OCI-LY3 (cell line): ENCODE results near the gene POU2F1.

Experiments used
- H2AFZ ChIP-seq: fragments of 200-600, 300-600 bp; shearing (Covaris generic); 2 replicates; pipeline ENCODE4 v1.6.0; 2014; ENCODE audit warnings: antibody characterized with exemption, low read depth, low read length
- H3K27ac ChIP-seq: fragments of 200-600, 300-600 bp; sonication (generic); 2 replicates; pipeline ENCODE4 v1.5.1; 2014; ENCODE audit warnings: mild to moderate bottlenecking, low read length, moderate library complexity, mixed read lengths
- H3K27me3 ChIP-seq: fragments of 200-600, 300-600 bp; sonication (generic); 2 replicates; pipeline ENCODE4 v1.6.1; 2014; ENCODE audit warnings: low read depth, low read length, mixed read lengths
- H3K36me3 ChIP-seq: fragments of 200-600, 300-600 bp; sonication (generic); replicated peaks from 2 replicates; pipeline ENCODE3; 2014; ENCODE audit warnings: low read depth, low read length, mixed read lengths
- H3K4me1 ChIP-seq: fragments of 300-600, 200-600 bp; sonication (generic); 2 replicates; pipeline ENCODE4 v1.6.1; 2014; ENCODE audit warnings: low read length, mixed read lengths
- H3K4me2 ChIP-seq: fragments of 200-600, 300-600 bp; sonication (generic); 2 replicates; pipeline ENCODE4 v1.6.1; 2014; ENCODE audit warnings: low read length, mixed read lengths
- H3K4me3 ChIP-seq: fragments of 300-600, 200-600 bp; sonication (generic); 2 replicates; pipeline ENCODE4 v1.5.1; 2014; ENCODE audit warnings: antibody characterized with exemption, mild to moderate bottlenecking, low read length, moderate library complexity
- H3K79me2 ChIP-seq: fragments of 300-600, 200-600 bp; shearing (Covaris generic); 2 replicates; pipeline ENCODE4 v1.6.1; 2014; ENCODE audit warnings: mild to moderate bottlenecking, low read length, mixed read lengths
- H3K9ac ChIP-seq: fragments of 300-600, 200-600 bp; shearing (Covaris generic); 2 replicates; pipeline ENCODE4 v1.6.0; 2014; ENCODE audit warnings: mild to moderate bottlenecking, low read length, moderate library complexity
- H3K9me3 ChIP-seq: fragments of 200-600, 300-600 bp; shearing (Covaris generic); 2 replicates; pipeline ENCODE4 v1.6.1; 2014; ENCODE audit warnings: low read length, mixed read lengths; ENCODE audit not compliant: insufficient read depth
- H4K20me1 ChIP-seq: fragments of 200-600, 300-600 bp; sonication (generic); 2 replicates; pipeline ENCODE4 v1.6.1; 2016; ENCODE audit warnings: low read length, mixed read lengths; ENCODE audit not compliant: insufficient read depth
- CTCF ChIP-seq: fragments of 200-600, 300-600 bp; sonication (generic); IDR thresholded peaks from 2 replicates; pipeline ENCODE4 v1.5.1; 2014; ENCODE audit warnings: antibody characterized with exemption, low read length, low read depth
- EZH2phosphoT487 ChIP-seq: fragments of 200-600 bp; shearing (Covaris generic); IDR thresholded peaks from 2 replicates; pipeline ENCODE4 v1.6.1; 2018; ENCODE audit warnings: antibody characterized with exemption, mixed run types, low read depth

POU2F1 gene

GRCh38 chr1:167216809-167217208 is 3.9 kb upstream of the POU2F1 start:
- Histone ChIP-seq H3K9me3 (no peaks in the 10 kb centered on the region), H3K36me3 (no peaks in the 10 kb centered on the region), H3K27me3 (no peaks in the 10 kb centered on the region), H3K27ac (no peak overlapping the region), H3K79me2 (peaks cover 5% of the 10 kb centered on the region), H3K9ac (no peak overlapping the region), H3K4me2 (no peak overlapping the region), H2AFZ (no peak overlapping the region), H4K20me1 (no peaks in the 10 kb centered on the region), H3K4me1 (peaks cover 8% of the 10 kb centered on the region), H3K4me3 (no peak overlapping the region)
- TF ChIP-seq CTCF, result no peak
- TF ChIP-seq EZH2phosphoT487, result no peak

GRCh38 chr1:167219194-167219593 is 1.5 kb upstream of the POU2F1 start:
- H3K4me2 ChIP-seq, result peak overlapping the region; percentile 88
- H3K4me1 ChIP-seq, result peaks cover 23% of the 10 kb centered on the region
- no peaks in the 10 kb centered on the region for H3K9me3 ChIP-seq
- H2AFZ ChIP-seq, result peak overlapping the region; percentile 86; the same call in 1 of the 2 replicates
- no peaks in the 10 kb centered on the region for H3K36me3 ChIP-seq
- peak overlapping the region; percentile 86 for H3K4me3 ChIP-seq
- no peaks in the 10 kb centered on the region for H3K27me3 ChIP-seq
- TF ChIP-seq CTCF, result no peak
- no peak for TF ChIP-seq EZH2phosphoT487
- H4K20me1 ChIP-seq, result peaks cover 18% of the 10 kb centered on the region
- peak overlapping the region; percentile 94 for H3K27ac ChIP-seq
- peak overlapping the region; percentile 98 for H3K9ac ChIP-seq
- peaks cover 27% of the 10 kb centered on the region for H3K79me2 ChIP-seq

- Histone ChIP-seq H3K27ac (peak overlapping the region; percentile 94), H3K4me3 (peak overlapping the region; percentile 86), H4K20me1 (peaks cover 18% of the 10 kb centered on the region), H3K9ac (peak overlapping the region; percentile 98), H2AFZ (peak overlapping the region; percentile 97), H3K9me3 (no peaks in the 10 kb centered on the region), H3K36me3 (no peaks in the 10 kb centered on the region), H3K4me1 (peaks cover 23% of the 10 kb centered on the region), H3K4me2 (peak overlapping the region; percentile 88), H3K79me2 (peaks cover 34% of the 10 kb centered on the region), H3K27me3 (no peaks in the 10 kb centered on the region)
- TF ChIP-seq EZH2phosphoT487 (no peak), CTCF (no peak)
Observed at GRCh38 chr1:167219646-167220536, 795 bp upstream of the POU2F1 start.

GRCh38 chr1:167221126-167221737 is 546 bp downstream of the POU2F1 start:
- Histone ChIP-seq H3K9ac (peak overlapping the region; percentile 96), H3K9me3 (no peaks in the 10 kb centered on the region), H3K4me3 (peak overlapping the region; percentile 87), H2AFZ (no peak overlapping the region), H3K27ac (peak overlapping the region; percentile 83), H4K20me1 (peaks cover 30% of the 10 kb centered on the region), H3K4me1 (peaks cover 29% of the 10 kb centered on the region), H3K36me3 (no peaks in the 10 kb centered on the region), H3K79me2 (peaks cover 47% of the 10 kb centered on the region), H3K4me2 (peak overlapping the region; percentile 67), H3K27me3 (no peaks in the 10 kb centered on the region)
- TF ChIP-seq EZH2phosphoT487, result no peak
- TF ChIP-seq CTCF, result no peak
